SK-N-SH (cell line): ENCODE results near the gene A4GNT. TPM values are rescaled to one million over a fixed set of nuclear protein-coding genes. Genes with fewer than 3 reads are reported as not detected.

Experiments used
- CTCF ChIA-PET: fragments of 300-600, 350-600 bp; formaldehyde crosslinking; extraction: SDS; loops from one replicate; lab custom pipeline; 2021; lab: Yijun Ruan, JAX
- POLR2A ChIA-PET: fragments of 350-600 bp; sonication (Branson Sonifier 250); formaldehyde crosslinking; extraction: SDS; loops from one replicate; lab custom pipeline; 2020; ENCODE audit warnings: antibody characterized with exemption, inconsistent platforms; lab: Yijun Ruan, JAX
- DNase-seq: peaks from one replicate; pipeline ENCODE4 v3.0.0; 2012
- H2AFZ ChIP-seq: fragments of 200-600 bp; sonication (generic); 2 replicates; pipeline ENCODE4 v1.8.1; 2016; ENCODE audit warnings: antibody characterized with exemption, mild to moderate bottlenecking, low read depth
- H3F3A ChIP-seq: fragments of 200-600 bp; sonication (generic); replicated peaks from 2 replicates; pipeline ENCODE3; 2016; ENCODE audit warnings: antibody characterized with exemption, mild to moderate bottlenecking; ENCODE audit not compliant: insufficient read depth
- H3K27ac ChIP-seq, 2 experiments: fragments of 200-500 bp in 1 of 2; fragments of 200-600 bp in 1 of 2; sonication (Bioruptor generic) in 1 of 2; sonication (generic), shearing (Covaris generic) in 1 of 2; 2 replicates each; pipeline versions ENCODE4 v1.5.1 to v1.6.1; 2014 to 2016; ENCODE audit warnings: low read depth in 2 of 2, inconsistent platforms in 1 of 2, low read length in 1 of 2, mild to moderate bottlenecking in 1 of 2, mixed read lengths in 1 of 2
- H3K27me3 ChIP-seq: fragments of 200-600 bp; sonication (generic), shearing (Covaris generic); 2 replicates; pipeline ENCODE4 v1.6.1; 2016; ENCODE audit warnings: mixed run types; ENCODE audit not compliant: insufficient read depth
- H3K36me3 ChIP-seq, 2 experiments: fragments of 200-500 bp in 1 of 2; fragments of 200-600 bp in 1 of 2; sonication (Bioruptor generic) in 1 of 2; sonication (generic) in 1 of 2; replicated peaks in 1 of 2; 2 replicates each; pipeline versions ENCODE3 to v1.5.1; 2014 to 2016; ENCODE audit warnings: low read length in 1 of 2, mild to moderate bottlenecking in 1 of 2; ENCODE audit not compliant: insufficient read depth in 2 of 2, control insufficient read depth in 1 of 2
- H3K4me1 ChIP-seq, 2 experiments: fragments of 200-500 bp in 1 of 2; fragments of 200-600 bp in 1 of 2; sonication (Bioruptor generic) in 1 of 2; sonication (generic), shearing (Covaris generic) in 1 of 2; 2 replicates each; pipeline versions ENCODE4 v1.5.1 to v1.6.1; 2014 to 2016; ENCODE audit warnings: low read depth in 1 of 2, low read length in 1 of 2, mixed run types in 1 of 2; ENCODE audit not compliant: insufficient read depth in 2 of 2, control insufficient read depth in 1 of 2
- H3K4me2 ChIP-seq: fragments of 200-600 bp; sonication (generic), shearing (Covaris generic); 2 replicates; pipeline ENCODE4 v1.6.1; 2017; ENCODE audit warnings: mixed run types
- H3K4me3 ChIP-seq, 2 experiments: fragments of 200-500 bp in 1 of 2; fragments of 200-600 bp in 1 of 2; sonication (Bioruptor generic) in 1 of 2; sonication (generic), shearing (Covaris generic) in 1 of 2; 2 replicates each; pipeline versions ENCODE4 v1.5.1 to v1.8.1; 2014 to 2016; ENCODE audit warnings: low read depth in 2 of 2, inconsistent platforms in 1 of 2, low read length in 1 of 2, mild to moderate bottlenecking in 1 of 2, mixed read lengths in 1 of 2, moderate library complexity in 1 of 2
- H3K79me2 ChIP-seq: fragments of 200-600 bp; sonication (generic); 2 replicates; pipeline ENCODE4 v1.8.1; 2017; ENCODE audit warnings: mild to moderate bottlenecking; ENCODE audit not compliant: insufficient read depth
- H3K9ac ChIP-seq: fragments of 200-600 bp; sonication (generic); 2 replicates; pipeline ENCODE4 v1.6.1; 2017; ENCODE audit warnings: mixed run types
- H3K9me2 ChIP-seq: fragments of 200-600 bp; sonication (generic); 2 replicates; pipeline ENCODE4 v1.6.1; 2017; ENCODE audit warnings: mixed run types
- H3K9me3 ChIP-seq: fragments of 200-600 bp; sonication (generic); 2 replicates; pipeline ENCODE4 v1.6.1; 2017; ENCODE audit warnings: mixed run types, mild to moderate bottlenecking, moderate library complexity
- H4K20me1 ChIP-seq: fragments of 200-600 bp; sonication (generic); 2 replicates; pipeline ENCODE4 v1.6.1; 2017; ENCODE audit warnings: mild to moderate bottlenecking, mixed run types; ENCODE audit not compliant: insufficient read depth
- ELF1 ChIP-seq: IDR thresholded peaks from 2 replicates; pipeline ENCODE4 v1.4.0; 2012
- FOSL2 ChIP-seq: IDR thresholded peaks from 2 replicates; pipeline ENCODE4 v1.4.0; 2012; ENCODE audit warnings: low read depth, mild to moderate bottlenecking, moderate library complexity, borderline replicate concordance
- JUND ChIP-seq: IDR thresholded peaks from 2 replicates; pipeline ENCODE4 v1.4.0; 2012
- NFIC ChIP-seq: IDR thresholded peaks from 2 replicates; pipeline ENCODE4 v1.4.0; 2012; ENCODE audit warnings: borderline replicate concordance
- POLR2AphosphoS5 ChIP-seq: IDR thresholded peaks from 2 replicates; pipeline ENCODE4 v1.6.1; 2012; ENCODE audit warnings: low read depth, low read length
- RAD21 ChIP-seq: IDR thresholded peaks from 2 replicates; pipeline ENCODE4 v1.6.1; 2012; ENCODE audit warnings: mild to moderate bottlenecking, low read length
- TAF1 ChIP-seq: IDR thresholded peaks from 2 replicates; pipeline ENCODE4 v1.6.1; 2012; ENCODE audit warnings: low read depth, mild to moderate bottlenecking, low read length, moderate library complexity, borderline replicate concordance
- YY1 ChIP-seq: IDR thresholded peaks from 2 replicates; pipeline ENCODE4 v1.4.0; 2012; ENCODE audit warnings: low read depth, mild to moderate bottlenecking
- WGBS: methylation state at CpG from one replicate; pipeline ENCODE4 v1.1.6; 2017; ENCODE audit warnings: low lambda C conversion rate; 5-methylcytosine and 5-hydroxymethylcytosine counted together
- polyA plus RNA-seq, 3 experiments: library from polyadenylated mRNA; depleted of rRNA; stranded (reverse); fragments of >200 nt; gene quantifications; 2 replicates each; pipeline ENCODE4 v1.2.3, GENCODE V29; 2012
- TF ChIP-seq, protein P1 (sequence below): fragments of 150-350 bp; IDR thresholded peaks from 2 replicates; pipeline ENCODE4 v1.6.1; 2017; ENCODE audit warnings: antibody characterized with exemption, low read length, low read depth, borderline replicate concordance
- TF ChIP-seq, protein P2 (sequence below): fragments of 200-600 bp; sonication (generic); IDR thresholded peaks from 2 replicates; pipeline ENCODE4 v1.6.1; 2017; ENCODE audit warnings: antibody characterized with exemption, mild to moderate bottlenecking, moderate library complexity
- TF ChIP-seq, protein P3 (sequence below): IDR thresholded peaks from 2 replicates; pipeline ENCODE4 v1.4.0; 2012; ENCODE audit warnings: low read depth
- TF ChIP-seq, protein P4 (sequence below): IDR thresholded peaks from 2 replicates; pipeline ENCODE4 v1.4.0; 2012; ENCODE audit warnings: low read depth, borderline replicate concordance
- TF ChIP-seq, protein P5 (sequence below): IDR thresholded peaks from 2 replicates; pipeline ENCODE4 v1.4.0; 2012; ENCODE audit warnings: low read depth, borderline replicate concordance
- TF ChIP-seq, protein P6 (sequence below): IDR thresholded peaks from 2 replicates; pipeline ENCODE4; 2012

Gene A4GNT
- polyA plus RNA-seq, 1 of the 3 experiments (the other 2 are of a cell fraction) = not detected

DNA sequence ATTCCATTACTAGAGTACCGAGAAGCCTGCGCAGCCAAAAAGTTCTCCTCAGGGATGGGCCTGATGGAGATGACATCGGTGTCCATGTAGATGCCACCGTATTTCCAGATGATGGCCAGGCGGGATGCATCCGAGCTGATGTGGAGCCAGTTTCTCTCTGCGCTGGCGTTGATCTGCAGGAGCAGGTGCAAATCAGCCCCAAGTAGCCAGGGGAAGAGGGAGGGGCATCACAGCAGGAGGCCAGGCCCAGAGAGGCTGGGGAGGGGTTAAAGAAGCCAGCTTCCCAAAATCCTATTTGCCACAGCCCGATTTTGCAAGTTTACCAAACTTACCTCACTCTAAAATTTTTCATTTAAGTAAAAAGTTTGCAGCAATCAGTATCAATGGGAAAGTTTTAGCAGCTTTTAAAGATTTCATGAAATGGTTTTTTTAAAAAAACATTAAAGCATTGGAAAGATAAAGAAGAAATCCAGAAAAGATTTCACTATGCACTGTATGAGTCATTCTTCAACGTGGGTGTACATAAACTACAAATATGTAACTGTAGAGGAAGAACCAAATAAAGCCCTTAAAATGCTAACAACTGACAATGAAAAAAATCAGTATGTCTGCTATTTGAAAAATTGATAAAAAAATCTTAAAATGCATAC is 7.4 kb downstream of the A4GNT start:
- Histone ChIP-seq H3K9ac (no peak overlapping the region), H3K79me2 (no peaks in the 10 kb centered on the region), H3K27me3 (no peaks in the 10 kb centered on the region), H3F3A (no peaks in the 10 kb centered on the region), H3K4me3 (no peak overlapping the region), H2AFZ (no peak overlapping the region), H4K20me1 (no peaks in the 10 kb centered on the region), H3K27ac (peak overlapping the region; percentile 41 to 89; a peak in 3 of 4 replicates), H3K4me1 (peaks cover 9 to 15% of the 10 kb centered on the region in 2 experiments; a peak in 3 of 4 replicates), H3K9me3 (no peaks in the 10 kb centered on the region), H3K36me3 (no peaks in the 10 kb centered on the region), H3K9me2 (no peaks in the 10 kb centered on the region; the same call in 1 of the 2 replicates), H3K4me2 (peak overlapping the region; percentile 46; the same call in 1 of the 2 replicates)
- TF ChIP-seq FOSL2 (peak; percentile 41; the same call in 1 of the 2 replicates), JUND (peak; percentile 20; the same call in 1 of the 2 replicates), RAD21 (no peak)
- TF ChIP-seq, protein P1, sequence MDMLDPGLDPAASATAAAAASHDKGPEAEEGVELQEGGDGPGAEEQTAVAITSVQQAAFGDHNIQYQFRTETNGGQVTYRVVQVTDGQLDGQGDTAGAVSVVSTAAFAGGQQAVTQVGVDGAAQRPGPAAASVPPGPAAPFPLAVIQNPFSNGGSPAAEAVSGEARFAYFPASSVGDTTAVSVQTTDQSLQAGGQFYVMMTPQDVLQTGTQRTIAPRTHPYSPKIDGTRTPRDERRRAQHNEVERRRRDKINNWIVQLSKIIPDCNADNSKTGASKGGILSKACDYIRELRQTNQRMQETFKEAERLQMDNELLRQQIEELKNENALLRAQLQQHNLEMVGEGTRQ = no peak
- 75% methylated on average over 5 of the region's 10 CpGs for WGBS
- ChIA-PET POLR2A (interaction anchor here (1.5 to 3.1 kb wide), 4 partner anchors 9 to 223 kb away, joined by 3 to 16 read pairs (median 10); partner anchors contain the start of genes ARMC8, DBR1, DZIP1L and MRAS), CTCF (interaction anchor here (1.4 to 1.6 kb wide), 3 partner anchors 9 to 64 kb away, joined by 4 to 5 read pairs (median 4); partner anchors contain the start of gene DZIP1L)
- DNase-seq = no peak

DNA sequence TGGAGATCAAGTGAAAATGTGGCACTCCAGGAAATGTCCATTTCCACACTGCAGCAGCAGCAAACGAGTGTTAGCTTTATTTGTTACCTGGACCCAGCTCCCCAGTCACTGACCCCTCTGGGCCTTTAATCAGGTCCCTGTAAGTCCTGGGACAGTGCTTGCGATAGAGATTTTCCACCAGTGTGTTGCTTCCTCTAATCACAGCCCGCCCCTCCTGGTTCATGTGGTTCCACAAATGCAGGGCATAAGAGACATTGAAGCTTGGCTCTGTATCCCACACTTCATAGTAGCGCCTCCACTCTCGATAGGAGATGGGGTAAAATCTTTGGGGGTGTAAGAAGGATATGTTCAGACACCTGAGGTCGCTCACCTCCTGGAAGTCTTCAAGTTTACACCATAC is 8.0 kb downstream of the A4GNT start:
- Histone ChIP-seq H3K27me3 (no peaks in the 10 kb centered on the region), H3K9me2 (no peaks in the 10 kb centered on the region; the same call in 1 of the 2 replicates), H3K4me3 (no peak overlapping the region), H3F3A (peaks cover 2% of the 10 kb centered on the region), H3K27ac (peak overlapping the region in 1 of 2 experiments; percentile 89; a peak in 1 of 4 replicates), H3K4me2 (no peak overlapping the region), H3K36me3 (no peaks in the 10 kb centered on the region), H2AFZ (no peak overlapping the region), H3K79me2 (no peaks in the 10 kb centered on the region), H3K9me3 (no peaks in the 10 kb centered on the region), H3K4me1 (peaks cover 9 to 17% of the 10 kb centered on the region in 2 experiments; a peak in 3 of 4 replicates), H4K20me1 (no peaks in the 10 kb centered on the region), H3K9ac (no peak overlapping the region)
- POLR2A ChIA-PET = interaction anchor here (2.1 kb wide), 1 partner anchor 50 kb away, joined by 14 read pairs; the partner anchor contains the start of gene DBR1
- no peak for DNase-seq
- TF ChIP-seq, protein P2, sequence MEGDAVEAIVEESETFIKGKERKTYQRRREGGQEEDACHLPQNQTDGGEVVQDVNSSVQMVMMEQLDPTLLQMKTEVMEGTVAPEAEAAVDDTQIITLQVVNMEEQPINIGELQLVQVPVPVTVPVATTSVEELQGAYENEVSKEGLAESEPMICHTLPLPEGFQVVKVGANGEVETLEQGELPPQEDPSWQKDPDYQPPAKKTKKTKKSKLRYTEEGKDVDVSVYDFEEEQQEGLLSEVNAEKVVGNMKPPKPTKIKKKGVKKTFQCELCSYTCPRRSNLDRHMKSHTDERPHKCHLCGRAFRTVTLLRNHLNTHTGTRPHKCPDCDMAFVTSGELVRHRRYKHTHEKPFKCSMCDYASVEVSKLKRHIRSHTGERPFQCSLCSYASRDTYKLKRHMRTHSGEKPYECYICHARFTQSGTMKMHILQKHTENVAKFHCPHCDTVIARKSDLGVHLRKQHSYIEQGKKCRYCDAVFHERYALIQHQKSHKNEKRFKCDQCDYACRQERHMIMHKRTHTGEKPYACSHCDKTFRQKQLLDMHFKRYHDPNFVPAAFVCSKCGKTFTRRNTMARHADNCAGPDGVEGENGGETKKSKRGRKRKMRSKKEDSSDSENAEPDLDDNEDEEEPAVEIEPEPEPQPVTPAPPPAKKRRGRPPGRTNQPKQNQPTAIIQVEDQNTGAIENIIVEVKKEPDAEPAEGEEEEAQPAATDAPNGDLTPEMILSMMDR = no peak
- TF ChIP-seq, protein P3, sequence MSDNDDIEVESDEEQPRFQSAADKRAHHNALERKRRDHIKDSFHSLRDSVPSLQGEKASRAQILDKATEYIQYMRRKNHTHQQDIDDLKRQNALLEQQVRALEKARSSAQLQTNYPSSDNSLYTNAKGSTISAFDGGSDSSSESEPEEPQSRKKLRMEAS = no peak
- TF ChIP-seq TAF1 = no peak
- TF ChIP-seq, protein P4, sequence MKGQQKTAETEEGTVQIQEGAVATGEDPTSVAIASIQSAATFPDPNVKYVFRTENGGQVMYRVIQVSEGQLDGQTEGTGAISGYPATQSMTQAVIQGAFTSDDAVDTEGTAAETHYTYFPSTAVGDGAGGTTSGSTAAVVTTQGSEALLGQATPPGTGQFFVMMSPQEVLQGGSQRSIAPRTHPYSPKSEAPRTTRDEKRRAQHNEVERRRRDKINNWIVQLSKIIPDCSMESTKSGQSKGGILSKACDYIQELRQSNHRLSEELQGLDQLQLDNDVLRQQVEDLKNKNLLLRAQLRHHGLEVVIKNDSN = no peak
- no peak for TF ChIP-seq NFIC
- TF ChIP-seq, protein P5, sequence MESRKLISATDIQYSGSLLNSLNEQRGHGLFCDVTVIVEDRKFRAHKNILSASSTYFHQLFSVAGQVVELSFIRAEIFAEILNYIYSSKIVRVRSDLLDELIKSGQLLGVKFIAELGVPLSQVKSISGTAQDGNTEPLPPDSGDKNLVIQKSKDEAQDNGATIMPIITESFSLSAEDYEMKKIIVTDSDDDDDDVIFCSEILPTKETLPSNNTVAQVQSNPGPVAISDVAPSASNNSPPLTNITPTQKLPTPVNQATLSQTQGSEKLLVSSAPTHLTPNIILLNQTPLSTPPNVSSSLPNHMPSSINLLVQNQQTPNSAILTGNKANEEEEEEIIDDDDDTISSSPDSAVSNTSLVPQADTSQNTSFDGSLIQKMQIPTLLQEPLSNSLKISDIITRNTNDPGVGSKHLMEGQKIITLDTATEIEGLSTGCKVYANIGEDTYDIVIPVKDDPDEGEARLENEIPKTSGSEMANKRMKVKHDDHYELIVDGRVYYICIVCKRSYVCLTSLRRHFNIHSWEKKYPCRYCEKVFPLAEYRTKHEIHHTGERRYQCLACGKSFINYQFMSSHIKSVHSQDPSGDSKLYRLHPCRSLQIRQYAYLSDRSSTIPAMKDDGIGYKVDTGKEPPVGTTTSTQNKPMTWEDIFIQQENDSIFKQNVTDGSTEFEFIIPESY = no peak
- no peak for TF ChIP-seq ELF1
- TF ChIP-seq, protein P6, sequence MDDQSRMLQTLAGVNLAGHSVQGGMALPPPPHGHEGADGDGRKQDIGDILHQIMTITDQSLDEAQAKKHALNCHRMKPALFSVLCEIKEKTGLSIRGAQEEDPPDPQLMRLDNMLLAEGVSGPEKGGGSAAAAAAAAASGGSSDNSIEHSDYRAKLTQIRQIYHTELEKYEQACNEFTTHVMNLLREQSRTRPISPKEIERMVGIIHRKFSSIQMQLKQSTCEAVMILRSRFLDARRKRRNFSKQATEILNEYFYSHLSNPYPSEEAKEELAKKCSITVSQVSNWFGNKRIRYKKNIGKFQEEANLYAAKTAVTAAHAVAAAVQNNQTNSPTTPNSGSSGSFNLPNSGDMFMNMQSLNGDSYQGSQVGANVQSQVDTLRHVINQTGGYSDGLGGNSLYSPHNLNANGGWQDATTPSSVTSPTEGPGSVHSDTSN = no peak
- no peak for TF ChIP-seq YY1
- no peak for TF ChIP-seq POLR2AphosphoS5
- CTCF ChIA-PET = interaction anchor here (1.4 to 1.7 kb wide), 4 partner anchors 8 to 63 kb away, joined by 4 to 5 read pairs (median 4); partner anchors contain the start of gene DZIP1L
- WGBS = 91% methylated on average over 6 of the region's 6 CpGs
